ENCODE data around the gene DAP. TPM values are rescaled to one million over a fixed set of nuclear protein-coding genes. Genes with fewer than 3 reads are reported as not detected.

The DAP gene
- total RNA-seq, 4 donors from 2014 or later: 47.8 to 57.3 (median 50.0) TPM

DNA sequence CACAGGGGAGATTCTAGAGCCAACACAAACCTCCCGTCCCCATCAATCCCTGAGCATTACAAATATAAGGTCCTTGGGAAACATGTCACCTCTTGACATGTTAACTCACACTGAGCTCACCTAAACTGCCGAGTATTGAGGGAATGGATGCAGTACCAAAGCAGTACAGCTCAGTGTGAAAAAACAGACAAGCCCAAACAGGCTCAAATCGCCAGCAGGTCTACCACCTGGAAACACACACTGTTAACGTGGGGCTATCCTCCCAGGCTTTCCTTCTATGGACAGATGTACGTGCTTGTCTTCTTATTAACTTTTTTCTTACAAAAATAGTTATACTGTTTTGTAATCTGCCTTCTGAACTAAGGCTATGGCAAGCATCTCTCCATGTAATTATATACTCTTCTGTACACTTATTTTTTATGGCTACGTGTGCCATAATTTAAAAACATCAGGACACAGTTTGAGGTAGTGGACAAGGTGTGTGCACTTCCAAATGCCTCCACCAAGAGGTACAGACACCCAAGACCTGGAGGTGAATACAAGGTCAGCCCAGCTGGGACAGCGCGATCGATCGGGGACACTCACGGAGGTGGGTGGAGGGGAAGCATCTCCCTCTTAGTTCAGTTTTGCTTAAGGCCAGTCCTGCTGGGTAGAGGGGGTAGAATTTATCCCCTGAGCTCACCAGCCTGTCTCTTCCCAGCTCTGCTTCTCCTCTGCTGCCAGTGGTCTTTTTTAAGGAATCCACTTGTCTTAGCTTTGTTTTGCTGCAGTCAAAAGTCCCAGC lies 76.5 kb downstream of the DAP start:
- ATAC-seq (ENCODE audit: low FRiP score) (no peak), DNase-seq (ENCODE audit: low spot score) (no peak)
- TF ChIP-seq, protein P1, sequence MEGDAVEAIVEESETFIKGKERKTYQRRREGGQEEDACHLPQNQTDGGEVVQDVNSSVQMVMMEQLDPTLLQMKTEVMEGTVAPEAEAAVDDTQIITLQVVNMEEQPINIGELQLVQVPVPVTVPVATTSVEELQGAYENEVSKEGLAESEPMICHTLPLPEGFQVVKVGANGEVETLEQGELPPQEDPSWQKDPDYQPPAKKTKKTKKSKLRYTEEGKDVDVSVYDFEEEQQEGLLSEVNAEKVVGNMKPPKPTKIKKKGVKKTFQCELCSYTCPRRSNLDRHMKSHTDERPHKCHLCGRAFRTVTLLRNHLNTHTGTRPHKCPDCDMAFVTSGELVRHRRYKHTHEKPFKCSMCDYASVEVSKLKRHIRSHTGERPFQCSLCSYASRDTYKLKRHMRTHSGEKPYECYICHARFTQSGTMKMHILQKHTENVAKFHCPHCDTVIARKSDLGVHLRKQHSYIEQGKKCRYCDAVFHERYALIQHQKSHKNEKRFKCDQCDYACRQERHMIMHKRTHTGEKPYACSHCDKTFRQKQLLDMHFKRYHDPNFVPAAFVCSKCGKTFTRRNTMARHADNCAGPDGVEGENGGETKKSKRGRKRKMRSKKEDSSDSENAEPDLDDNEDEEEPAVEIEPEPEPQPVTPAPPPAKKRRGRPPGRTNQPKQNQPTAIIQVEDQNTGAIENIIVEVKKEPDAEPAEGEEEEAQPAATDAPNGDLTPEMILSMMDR (IDR thresholded peaks at IDR 0.05): no peak

DNA sequence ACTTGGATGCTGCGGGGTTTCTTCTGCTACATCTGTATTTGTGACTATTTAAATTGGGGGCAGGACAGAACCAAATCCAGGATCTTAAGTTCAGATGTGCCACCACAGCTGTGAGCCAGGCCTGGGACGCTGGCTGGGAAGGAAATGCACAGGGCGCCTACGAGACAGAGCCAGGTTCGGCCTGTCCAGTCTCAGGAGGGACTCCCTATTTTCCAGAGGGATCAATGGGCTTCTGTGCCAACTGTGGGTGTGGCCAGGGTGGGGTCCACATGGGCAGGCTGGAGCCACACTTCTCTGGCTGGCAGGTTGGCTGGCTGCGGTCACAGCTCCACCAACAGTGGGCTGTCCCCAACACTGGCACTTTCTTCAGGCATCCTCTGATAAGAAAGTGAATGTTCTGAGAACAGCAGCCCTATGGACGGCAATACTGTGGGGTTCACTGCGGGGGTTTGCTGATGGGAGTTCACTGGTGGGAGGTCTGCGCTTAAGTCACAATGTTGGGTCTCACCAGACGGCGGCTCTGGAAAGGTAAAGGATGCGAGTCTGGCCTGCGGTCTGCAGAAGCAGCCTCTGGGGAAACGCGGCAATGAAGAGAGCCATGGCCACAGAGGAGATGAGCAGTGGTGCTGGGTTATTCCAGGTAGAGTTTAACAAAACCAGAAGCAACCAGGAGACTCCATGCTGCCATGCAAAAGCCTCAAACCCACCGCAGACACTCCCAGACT lies 78.1 kb downstream of the DAP start:
- TF ChIP-seq, protein P1 (IDR thresholded peaks at IDR 0.05): no peak
- DNase-seq (ENCODE audit: low spot score) (no peak), ATAC-seq (ENCODE audit: low FRiP score) (no peak)

DNA sequence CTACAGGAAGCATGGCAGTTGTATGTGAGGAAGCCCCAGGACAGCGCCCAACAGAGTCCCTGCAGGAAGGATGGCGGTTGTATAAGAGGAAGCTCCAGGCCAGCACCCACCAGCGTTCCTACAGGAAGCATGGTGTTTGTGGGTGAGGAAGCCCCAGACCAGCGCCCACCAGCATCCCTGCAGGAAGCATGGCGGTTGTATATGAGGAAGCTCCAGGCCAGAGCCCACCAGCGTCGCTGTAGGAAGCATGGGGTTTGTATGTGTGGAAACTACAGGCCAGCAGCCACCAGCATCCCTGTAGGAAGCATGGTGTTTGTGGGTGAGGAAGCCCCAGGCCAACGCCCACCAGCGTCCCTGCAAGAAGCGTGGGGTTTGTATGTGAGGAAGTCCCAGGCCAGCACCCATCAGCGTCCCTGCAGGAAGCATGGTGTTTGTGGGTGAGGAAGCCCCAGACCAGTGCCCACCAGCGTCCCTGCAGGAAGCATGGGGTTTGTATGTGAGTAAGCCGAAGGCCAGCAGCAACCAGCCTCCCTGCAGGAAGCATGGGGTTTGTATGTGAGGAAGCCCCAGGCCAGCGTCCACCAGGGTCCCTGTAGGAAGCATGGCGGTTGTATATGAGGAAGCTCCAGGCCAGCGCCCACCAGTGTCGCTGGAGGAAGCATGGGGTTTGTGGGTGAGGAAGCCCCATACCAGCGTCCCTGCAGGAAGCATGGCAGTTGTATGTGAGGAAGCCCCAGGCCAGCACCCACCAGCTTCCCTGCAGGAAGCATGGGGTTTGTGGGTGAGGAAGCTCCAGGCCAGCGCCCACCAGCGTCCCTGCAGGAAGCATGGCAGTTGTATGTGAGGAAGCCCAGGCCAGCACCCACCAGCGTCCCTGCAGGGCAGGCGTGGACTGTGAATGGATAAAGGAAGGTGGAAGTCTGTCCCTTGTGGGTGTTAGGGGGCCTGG lies 79.0 kb downstream of the DAP start:
- DNase-seq (ENCODE audit: low spot score) (no peak), ATAC-seq (ENCODE audit: low FRiP score) (no peak)

DNA sequence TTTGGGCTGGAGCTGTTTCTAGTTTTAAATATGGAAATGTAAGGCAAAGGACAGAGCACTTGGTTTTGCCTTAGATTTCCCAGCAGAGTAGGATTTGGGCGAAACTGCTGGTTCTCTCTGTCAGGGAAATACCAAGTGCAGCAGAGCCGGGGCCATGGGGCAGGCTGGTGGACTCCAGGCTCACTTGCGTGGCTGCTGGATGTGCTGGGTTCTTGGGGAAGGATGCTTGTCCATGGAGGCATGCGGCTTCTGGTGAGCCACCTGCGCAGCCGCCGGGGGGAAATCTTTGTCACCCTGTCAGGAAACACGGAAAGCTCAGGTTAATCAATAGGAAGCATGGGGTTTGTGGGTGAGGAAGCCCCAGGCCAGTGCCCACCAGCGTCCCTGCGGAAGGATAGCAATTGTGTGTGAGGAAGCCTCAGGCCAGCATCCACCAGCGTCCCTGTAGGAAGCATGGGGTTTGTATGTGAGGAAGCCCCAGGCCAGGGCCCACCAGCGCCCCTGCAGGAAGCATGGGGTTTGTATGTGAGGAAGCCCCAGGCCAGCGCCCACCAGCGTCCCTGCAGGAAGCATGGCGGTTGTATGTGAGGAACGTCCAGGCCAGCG lies 80.1 kb downstream of the DAP start:
- no peak for DNase-seq (ENCODE audit: low spot score)
- no peak for ATAC-seq (ENCODE audit: low FRiP score)
- TF ChIP-seq, protein P1 (IDR thresholded peaks at IDR 0.05): no peak

More for the DNA sequence above, 79.0 kb downstream of the DAP start:
- TF ChIP-seq, protein P1 (IDR thresholded peaks at IDR 0.05): no peak

DNA sequence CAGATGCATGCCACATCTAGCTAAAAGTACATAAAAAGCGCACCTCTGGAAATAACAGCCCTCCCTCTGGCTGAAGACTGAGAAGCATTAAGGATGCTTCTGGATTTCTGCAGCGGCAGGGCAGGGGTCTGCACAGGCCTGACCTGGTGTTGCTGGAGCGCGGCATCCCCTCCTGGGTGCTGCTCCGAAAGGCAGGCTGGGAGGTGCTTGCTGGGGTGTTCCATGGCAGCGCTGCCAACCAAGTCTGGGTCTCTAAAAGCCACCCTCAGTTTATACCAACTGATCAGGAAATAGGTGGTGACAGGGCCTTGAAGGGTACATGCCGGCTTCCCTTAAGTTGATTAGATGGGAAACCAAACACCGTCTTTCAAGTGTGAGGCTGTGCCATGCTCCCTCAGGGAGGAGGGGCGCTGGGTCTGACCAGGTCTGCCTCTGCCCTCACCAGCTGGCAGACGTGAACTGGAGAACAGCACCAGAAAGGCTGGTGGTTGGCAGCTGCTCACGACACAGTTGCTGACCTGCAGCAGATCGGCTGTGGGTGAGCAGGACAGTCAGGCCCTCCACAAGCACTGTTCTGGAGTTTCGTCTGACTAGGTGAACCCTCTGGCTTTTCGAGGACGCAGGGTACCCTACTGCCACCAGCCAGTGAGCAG lies 81.6 kb downstream of the DAP start:
- DNase-seq (ENCODE audit: low spot score) (no peak), ATAC-seq (ENCODE audit: low FRiP score) (no peak)
- TF ChIP-seq, protein P1 (IDR thresholded peaks at IDR 0.05): no peak

DNA sequence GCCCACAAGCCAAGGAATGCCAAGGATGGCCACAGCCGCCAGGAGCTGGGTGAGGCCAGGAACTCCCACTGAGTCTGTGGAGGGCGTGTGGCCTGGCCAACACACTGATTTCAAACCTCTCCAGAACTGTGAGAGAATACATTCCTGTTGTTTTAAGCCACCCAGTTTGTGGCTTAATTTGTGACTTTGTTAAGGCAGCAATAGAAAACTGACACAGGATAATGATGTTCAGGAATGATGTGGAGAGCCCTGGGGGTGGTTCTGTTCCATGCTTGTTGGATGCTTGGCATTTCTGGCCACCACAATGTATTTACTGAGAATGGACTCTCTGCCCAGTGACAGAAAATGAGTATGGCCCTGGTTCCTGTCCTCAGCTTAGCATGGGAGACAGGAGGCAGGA lies 82.8 kb downstream of the DAP start:
- ATAC-seq (ENCODE audit: low FRiP score) (no peak), DNase-seq (ENCODE audit: low spot score) (no peak)
- TF ChIP-seq, protein P1 (IDR thresholded peaks at IDR 0.05): no peak
